Measurements from ENCODE around the gene RGS6. TPM values are rescaled to one million over a fixed set of nuclear protein-coding genes. Genes with fewer than 3 reads are reported as not detected.

Gene RGS6
- total RNA-seq, 4 donors from 2014 or later: 0.50 to 6.5 (median 4.7) TPM

DNA sequence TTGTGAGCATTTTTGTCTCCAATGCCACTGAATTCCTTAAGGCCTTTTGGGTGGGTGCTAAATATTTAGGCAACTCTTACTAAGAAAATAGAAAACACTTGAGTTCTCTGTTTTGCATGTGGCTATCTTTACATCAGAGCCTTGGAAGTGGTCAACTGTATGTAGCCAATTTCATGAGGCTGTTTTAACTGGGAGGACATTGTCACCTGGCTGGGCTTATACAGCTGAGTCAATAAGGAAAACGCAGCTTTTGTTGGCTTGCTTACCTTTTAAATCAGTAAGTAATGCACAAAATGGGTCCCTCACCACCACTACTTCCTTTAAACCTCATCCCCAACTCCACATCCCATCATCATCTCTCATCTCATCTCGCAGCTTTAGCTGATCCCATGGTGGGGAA lies 194.3 kb downstream of the RGS6 start:
- Histone ChIP-seq H3K4me1 (peaks cover 0 to 18% (median 0%) of the 10 kb centered on the region in 3 donors), H3K27ac (no peak overlapping the region), H3K9me3 (peaks cover 0 to 8% (median 0%) of the 10 kb centered on the region in 3 donors), H3K27me3 (no peaks in the 10 kb centered on the region), H3K36me3 (no peaks in the 10 kb centered on the region), H3K4me3 (no peak overlapping the region)
- WGBS, 2 donors (ENCODE audit: low coverage in 1 of 2): 93 to 100% methylated on average over 1 to 2 of the region's 2 CpGs
- ATAC-seq: no peak
- TF ChIP-seq POLR2A (IDR thresholded peaks at IDR 0.05) (no peak), POLR2AphosphoS5 (IDR thresholded peaks at IDR 0.05) (no peak), EP300 (IDR thresholded peaks at IDR 0.05) (no peak)
- TF ChIP-seq, protein P1, sequence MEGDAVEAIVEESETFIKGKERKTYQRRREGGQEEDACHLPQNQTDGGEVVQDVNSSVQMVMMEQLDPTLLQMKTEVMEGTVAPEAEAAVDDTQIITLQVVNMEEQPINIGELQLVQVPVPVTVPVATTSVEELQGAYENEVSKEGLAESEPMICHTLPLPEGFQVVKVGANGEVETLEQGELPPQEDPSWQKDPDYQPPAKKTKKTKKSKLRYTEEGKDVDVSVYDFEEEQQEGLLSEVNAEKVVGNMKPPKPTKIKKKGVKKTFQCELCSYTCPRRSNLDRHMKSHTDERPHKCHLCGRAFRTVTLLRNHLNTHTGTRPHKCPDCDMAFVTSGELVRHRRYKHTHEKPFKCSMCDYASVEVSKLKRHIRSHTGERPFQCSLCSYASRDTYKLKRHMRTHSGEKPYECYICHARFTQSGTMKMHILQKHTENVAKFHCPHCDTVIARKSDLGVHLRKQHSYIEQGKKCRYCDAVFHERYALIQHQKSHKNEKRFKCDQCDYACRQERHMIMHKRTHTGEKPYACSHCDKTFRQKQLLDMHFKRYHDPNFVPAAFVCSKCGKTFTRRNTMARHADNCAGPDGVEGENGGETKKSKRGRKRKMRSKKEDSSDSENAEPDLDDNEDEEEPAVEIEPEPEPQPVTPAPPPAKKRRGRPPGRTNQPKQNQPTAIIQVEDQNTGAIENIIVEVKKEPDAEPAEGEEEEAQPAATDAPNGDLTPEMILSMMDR (IDR thresholded peaks at IDR 0.05): no peak

DNA sequence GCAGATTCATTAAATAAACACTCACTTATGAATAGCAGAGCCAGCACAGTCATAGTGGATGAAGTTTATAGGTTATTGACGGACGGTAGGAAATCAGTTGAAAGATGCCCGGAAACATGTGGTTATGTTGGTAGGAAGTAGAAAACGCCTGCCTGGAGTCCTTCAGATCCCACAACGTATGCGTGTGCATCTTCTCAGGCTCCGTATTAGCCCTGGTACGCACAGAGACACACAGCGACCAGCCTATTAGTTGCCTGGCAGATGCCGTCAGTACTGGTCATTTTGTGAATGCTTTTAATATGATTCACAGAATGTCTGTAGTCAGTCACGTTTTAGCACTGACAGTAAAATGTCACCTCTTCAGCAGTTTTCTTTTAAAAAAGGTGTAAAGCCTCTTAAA lies 196.4 kb downstream of the RGS6 start:
- Histone ChIP-seq H3K9me3 (peaks cover 0 to 8% (median 0%) of the 10 kb centered on the region in 3 donors), H3K27ac (no peak overlapping the region), H3K4me1 (peaks cover 0 to 18% (median 0%) of the 10 kb centered on the region in 3 donors), H3K27me3 (no peaks in the 10 kb centered on the region), H3K4me3 (no peak overlapping the region), H3K36me3 (no peaks in the 10 kb centered on the region)
- WGBS, 2 donors (ENCODE audit: low coverage in 1 of 2): 34 to 46% methylated on average over 3 to 11 of the region's 11 CpGs
- ATAC-seq: no peak
- TF ChIP-seq, protein P1 (IDR thresholded peaks at IDR 0.05): no peak
- no peak for TF ChIP-seq POLR2AphosphoS5 (IDR thresholded peaks at IDR 0.05)
- no peak for TF ChIP-seq POLR2A (IDR thresholded peaks at IDR 0.05)
- TF ChIP-seq EP300 (IDR thresholded peaks at IDR 0.05): no peak

DNA sequence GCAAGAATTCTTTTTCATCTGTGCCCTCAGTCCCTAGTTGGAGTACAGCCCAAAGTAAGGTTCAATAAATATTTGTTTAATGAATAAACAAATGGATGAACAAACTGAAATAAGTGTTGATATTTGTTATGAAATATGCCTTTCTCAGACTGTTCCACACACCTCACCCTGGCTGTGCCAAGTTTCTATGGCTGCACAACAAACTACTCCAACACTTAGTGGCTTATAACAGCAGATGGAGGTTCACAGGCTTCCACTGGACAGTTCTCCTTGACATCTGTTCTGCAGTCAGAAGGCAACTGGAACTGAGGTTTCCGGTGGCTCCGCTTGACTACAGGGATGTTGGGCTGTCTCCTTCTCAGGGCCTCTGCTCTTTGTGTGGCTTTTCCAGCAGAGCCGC lies 197.1 kb downstream of the RGS6 start:
- H3K4me3 ChIP-seq: no peak overlapping the region

DNA sequence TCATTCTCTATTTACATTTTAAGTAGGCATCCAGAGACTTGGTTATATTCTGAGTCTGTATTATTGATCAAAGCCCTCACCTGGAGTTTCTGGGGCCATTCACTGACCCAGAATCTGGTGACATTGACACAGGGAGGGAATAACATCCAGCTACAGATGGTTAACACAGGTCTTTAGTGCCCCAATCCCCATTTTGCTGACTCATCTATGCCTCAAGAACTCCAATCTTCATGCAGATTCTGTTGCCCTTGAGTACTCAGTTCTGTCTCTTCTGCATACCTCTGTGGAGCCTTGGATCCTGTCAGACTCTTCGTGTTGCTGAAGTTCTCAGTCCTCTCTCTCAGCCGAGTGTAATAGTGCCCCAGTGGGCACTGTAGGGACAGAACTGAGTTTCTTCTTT lies 208.9 kb downstream of the RGS6 start:
- no peak overlapping the region for H3K4me3 ChIP-seq
- TF ChIP-seq EP300 (IDR thresholded peaks at IDR 0.05) (no peak), POLR2AphosphoS5 (IDR thresholded peaks at IDR 0.05) (no peak), POLR2A (IDR thresholded peaks at IDR 0.05) (no peak)
- TF ChIP-seq, protein P1 (IDR thresholded peaks at IDR 0.05): no peak
- WGBS, 2 donors (ENCODE audit: low coverage in 1 of 2): 80% methylated on average over 2 of the region's 2 CpGs; no CpG with 5 or more reads in 1 of the 2 donors
- H3K9me3 ChIP-seq: no peaks in the 10 kb centered on the region
- no peak for ATAC-seq
- H3K27ac ChIP-seq: no peak overlapping the region
- H3K27me3 ChIP-seq: no peaks in the 10 kb centered on the region
- H3K36me3 ChIP-seq: no peaks in the 10 kb centered on the region
- no peaks in the 10 kb centered on the region for H3K4me1 ChIP-seq

More for the DNA sequence above, 197.1 kb downstream of the RGS6 start:
- peaks cover 0 to 18% (median 0%) of the 10 kb centered on the region in 3 donors for H3K4me1 ChIP-seq
- WGBS, 2 donors (ENCODE audit: low coverage in 1 of 2): 72% methylated on average over 3 of the region's 3 CpGs; no CpG with 5 or more reads in 1 of the 2 donors
- no peak for TF ChIP-seq POLR2AphosphoS5 (IDR thresholded peaks at IDR 0.05)
- no peak for TF ChIP-seq POLR2A (IDR thresholded peaks at IDR 0.05)
- TF ChIP-seq EP300 (IDR thresholded peaks at IDR 0.05): no peak
- TF ChIP-seq, protein P1 (IDR thresholded peaks at IDR 0.05): no peak
- ATAC-seq: no peak
- H3K9me3 ChIP-seq: peaks cover 0 to 8% (median 0%) of the 10 kb centered on the region in 3 donors
- H3K36me3 ChIP-seq: no peaks in the 10 kb centered on the region
- H3K27me3 ChIP-seq: no peaks in the 10 kb centered on the region
- no peak overlapping the region for H3K27ac ChIP-seq

DNA sequence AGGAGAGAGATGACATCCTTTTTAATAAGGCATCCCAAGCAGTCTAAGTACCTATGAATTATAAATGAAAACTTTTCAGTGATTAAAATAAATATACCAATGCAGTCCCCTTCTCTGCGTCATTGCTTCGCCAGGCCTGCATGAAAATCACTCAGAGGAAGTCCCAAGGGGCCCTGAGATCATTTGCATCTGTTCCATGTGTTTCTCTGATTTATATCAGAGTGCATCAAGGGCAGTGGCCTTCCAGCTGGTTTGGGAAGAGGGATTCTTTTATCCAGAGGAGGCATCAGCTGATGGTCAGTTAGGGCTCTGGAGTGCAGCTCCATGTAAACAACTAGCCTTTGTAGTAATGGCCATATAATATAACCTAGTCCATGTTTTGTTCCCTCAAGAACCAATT lies 210.1 kb downstream of the RGS6 start:
- no peak for ATAC-seq
- Histone ChIP-seq H3K4me3 (no peak overlapping the region), H3K27ac (no peak overlapping the region), H3K27me3 (no peaks in the 10 kb centered on the region), H3K36me3 (no peaks in the 10 kb centered on the region), H3K4me1 (no peaks in the 10 kb centered on the region), H3K9me3 (no peaks in the 10 kb centered on the region)
- 86 to 92% methylated on average over 2 of the region's 2 CpGs for WGBS, 2 donors (ENCODE audit: low coverage in 1 of 2)
- TF ChIP-seq POLR2A (IDR thresholded peaks at IDR 0.05): no peak
- no peak for TF ChIP-seq POLR2AphosphoS5 (IDR thresholded peaks at IDR 0.05)
